NCI-H2107 treated with DMSO at 0.1 percent for 48 hours (cell line): ENCODE results near the gene FAM118B.

Experiments used
- DNase-seq: peaks from one replicate; lab custom pipeline; 2025; ENCODE audit not compliant: unreplicated experiment; lab: John Stamatoyannopoulos, UW

FAM118B gene

GRCh38 chr11:126186025-126186698 is 25.4 kb upstream of the FAM118B start:
- no peak for DNase-seq

GRCh38 chr11:126186708-126187529 is 24.7 kb upstream of the FAM118B start:
- peak; percentile 31 for DNase-seq

GRCh38 chr11:126188332-126189108 is 23.1 kb upstream of the FAM118B start:
- no peak for DNase-seq

- no peak for DNase-seq
Observed at GRCh38 chr11:126189109-126189929, 22.3 kb upstream of the FAM118B start.

GRCh38 chr11:126190792-126191191 is 20.8 kb upstream of the FAM118B start:
- no peak for DNase-seq

GRCh38 chr11:126191379-126192073 is 20.1 kb upstream of the FAM118B start:
- no peak for DNase-seq

GRCh38 chr11:126192361-126192760 is 19.2 kb upstream of the FAM118B start:
- no peak for DNase-seq

GRCh38 chr11:126193038-126193478 is 18.5 kb upstream of the FAM118B start:
- no peak for DNase-seq

- peak; percentile 52 for DNase-seq
Observed at GRCh38 chr11:126194121-126194543, 17.4 kb upstream of the FAM118B start.

- no peak for DNase-seq
Observed at GRCh38 chr11:126195119-126195518, 16.5 kb upstream of the FAM118B start.

GRCh38 chr11:126197277-126197939 is 14.2 kb upstream of the FAM118B start:
- DNase-seq: no peak

GRCh38 chr11:126198648-126199047 is 12.9 kb upstream of the FAM118B start:
- DNase-seq: no peak

- DNase-seq: no peak
Observed at GRCh38 chr11:126202646-126203359, 8.8 kb upstream of the FAM118B start.

- DNase-seq: no peak
Observed at GRCh38 chr11:126205359-126205758, 6.2 kb upstream of the FAM118B start.

- DNase-seq: no peak
Observed at GRCh38 chr11:126207896-126208295, 3.7 kb upstream of the FAM118B start.

- no peak for DNase-seq
Observed at GRCh38 chr11:126210871-126211235, 729 bp upstream of the FAM118B start.

- no peak for DNase-seq
Observed at GRCh38 chr11:126212089-126212660, 593 bp downstream of the FAM118B start.

GRCh38 chr11:126214441-126214840 is 2.9 kb downstream of the FAM118B start:
- no peak for DNase-seq

GRCh38 chr11:126214841-126215240 is 3.3 kb downstream of the FAM118B start:
- DNase-seq: no peak
